Ammon's horn (tissue), 1 donor: Measurements from ENCODE around the gene SHISA8.

Source experiments
- DNase-seq: peaks from one replicate; pipeline ENCODE4 v3.0.0-alpha.2; 2016; ENCODE audit warnings: low spot score

The SHISA8 gene

DNA sequence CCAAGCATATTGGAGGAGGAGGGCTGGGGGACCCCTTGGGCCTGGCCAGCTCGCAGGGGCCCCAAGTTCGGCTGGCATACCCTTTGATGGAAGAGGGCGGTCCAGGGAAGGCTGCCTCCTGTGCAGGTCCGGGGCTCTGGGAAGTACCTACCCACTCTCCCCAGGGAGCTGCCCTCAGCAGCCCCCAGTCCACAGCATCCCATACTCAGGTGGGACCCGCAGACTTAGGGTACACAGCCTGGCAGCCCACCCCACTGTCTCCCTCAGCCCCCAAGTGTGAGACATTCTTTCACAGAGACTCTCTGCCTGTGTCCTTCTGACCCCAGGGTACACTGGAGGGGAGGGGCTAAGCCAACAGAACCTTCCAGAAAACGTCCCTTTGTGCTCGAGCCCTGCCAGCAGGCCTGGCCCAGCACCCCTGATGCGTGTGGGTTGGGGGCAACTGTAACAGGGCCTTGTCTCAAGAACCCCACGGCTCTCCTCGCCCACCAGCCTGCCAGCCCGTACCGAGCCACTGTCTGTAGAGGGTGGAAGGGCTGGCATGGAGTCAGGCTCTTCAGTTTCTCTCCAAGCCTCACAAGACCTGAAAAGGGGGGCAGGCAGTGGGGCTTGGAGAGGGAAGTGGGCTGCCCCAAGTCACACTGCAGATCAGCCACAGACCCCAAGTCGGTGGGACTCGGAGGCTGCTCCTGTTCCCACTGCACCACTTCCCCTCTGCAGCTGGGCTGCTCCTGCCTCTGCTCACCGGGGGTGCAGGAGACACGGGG is 18.7 kb upstream of the SHISA8 start:
- DNase-seq, result no peak

DNA sequence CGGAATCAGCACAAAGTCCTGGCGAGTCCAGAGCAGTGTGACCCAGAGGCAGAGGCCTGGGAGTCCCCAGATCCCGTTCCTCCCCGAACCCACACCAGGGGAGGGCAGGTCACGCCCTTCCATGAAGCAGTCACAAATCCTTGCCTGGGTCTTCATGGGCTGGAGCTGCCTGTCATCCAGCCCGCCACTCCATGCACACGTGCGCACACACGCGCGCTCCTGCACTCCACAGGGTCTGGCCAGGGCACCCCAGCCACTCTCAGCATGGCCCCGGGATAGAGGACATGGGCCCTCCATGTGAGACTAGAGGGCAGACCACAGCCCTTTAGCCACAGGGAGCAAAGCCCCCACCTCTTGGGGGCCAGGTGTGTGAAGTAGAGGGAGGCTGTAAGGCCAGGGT is 17.5 kb upstream of the SHISA8 start:
- DNase-seq, result no peak

DNA sequence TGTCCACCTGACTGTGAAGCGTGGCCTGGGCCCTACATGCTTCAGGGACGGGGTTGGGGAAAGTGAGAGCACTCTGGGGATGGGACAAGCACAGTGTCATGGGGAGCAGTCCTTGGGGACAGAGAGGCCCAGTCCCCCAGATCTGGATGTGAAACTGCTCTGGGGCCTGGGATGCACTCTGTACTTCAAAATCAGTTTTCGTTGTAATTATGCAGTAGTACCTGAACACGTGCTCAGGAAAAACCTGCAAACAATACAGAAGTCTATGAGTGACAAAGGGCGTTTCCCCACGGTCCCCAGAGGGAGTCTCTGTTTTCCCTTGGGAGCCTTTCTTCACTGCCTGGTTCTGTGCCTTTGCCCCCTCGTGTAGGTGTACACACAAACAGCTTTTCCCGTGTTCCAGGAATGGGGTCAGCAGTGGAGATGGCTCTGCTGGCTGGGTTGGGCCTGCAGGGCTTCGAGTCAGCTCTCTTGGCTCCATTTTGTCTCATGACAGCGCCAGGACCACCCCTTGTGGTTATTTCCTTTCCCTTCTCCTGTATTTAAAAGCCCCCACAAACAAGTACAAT is 16.9 kb upstream of the SHISA8 start:
- no peak for DNase-seq

DNA sequence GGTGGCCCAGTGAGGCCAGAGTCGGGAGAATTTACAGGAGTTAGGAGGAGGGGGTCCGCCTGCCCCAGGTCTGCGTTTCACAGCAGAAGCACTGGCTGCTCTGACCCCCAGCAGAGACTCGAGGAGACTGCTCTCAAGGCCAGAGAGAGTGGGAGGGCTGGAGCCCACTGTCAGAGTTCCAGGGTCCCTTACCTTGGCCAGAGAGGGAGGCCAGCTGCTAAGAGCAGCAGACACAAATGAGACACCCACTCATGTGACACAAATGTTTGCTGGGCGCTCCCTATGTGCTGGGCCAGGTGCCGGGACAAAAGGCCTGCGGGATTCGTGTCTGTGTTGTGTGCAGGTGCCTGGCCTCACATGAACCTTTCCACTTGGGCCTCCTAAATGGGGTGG is 14.5 kb upstream of the SHISA8 start:
- DNase-seq, result no peak

DNA sequence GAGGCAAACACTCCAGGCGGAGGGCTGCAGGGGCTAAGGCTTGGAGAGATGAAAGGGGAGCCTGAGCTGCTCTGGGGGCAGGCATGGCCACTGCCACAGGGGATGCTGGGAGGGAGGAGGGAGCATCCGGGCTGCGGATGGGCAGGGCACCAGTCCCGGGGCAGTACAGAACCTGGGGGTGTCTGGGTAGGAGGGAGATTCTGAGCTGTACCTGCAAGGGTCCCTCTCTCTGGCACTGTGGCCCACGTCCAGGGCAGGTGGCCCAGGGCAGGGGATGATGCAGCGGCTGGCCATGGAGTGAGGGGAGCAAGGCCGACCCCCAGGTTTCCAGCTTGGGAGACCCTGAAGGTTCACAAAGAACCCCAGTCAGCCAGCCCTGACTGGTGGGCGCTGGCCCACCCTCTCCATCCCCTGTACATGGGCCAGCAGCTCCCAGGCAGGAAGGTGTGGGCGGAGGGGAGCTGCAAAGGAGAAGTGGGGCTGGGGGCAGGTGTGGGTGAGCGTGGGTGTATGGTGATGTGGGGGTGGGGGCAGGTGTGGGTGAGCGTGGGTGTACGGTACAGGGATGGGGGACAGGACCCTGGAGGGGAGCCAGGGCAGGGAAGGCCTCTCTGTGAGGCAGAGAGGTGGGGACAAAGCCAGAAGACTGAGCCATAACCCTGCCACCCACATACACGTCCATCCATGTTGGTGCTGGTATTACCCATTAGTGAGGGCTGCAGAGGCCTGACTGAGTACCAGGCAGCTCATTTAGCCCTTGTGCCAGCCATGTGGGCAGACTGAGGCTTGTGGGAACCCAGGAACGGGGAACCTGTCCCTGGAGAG is 13.9 kb upstream of the SHISA8 start:
- no peak for DNase-seq

DNA sequence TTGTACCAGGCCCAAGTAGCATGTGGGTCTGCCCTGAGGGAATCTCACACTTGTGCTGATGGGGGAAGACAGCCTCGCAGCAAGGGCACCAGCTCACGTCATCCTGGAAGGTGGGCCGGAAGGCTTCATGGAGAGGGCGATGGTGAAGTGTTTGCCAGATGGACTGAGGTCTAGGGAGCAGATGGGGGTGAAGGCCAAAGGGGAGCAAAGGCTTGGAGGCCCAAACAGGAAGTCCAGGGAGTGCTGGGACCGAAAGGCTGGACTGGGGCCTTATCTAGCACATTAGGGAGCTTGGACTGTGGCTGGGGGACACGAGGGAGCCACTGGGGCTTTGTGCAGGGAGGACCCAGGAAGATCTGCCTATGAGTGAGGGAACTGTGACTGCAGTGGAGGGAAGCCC is 12.9 kb upstream of the SHISA8 start:
- peak; percentile 2 for DNase-seq

DNA sequence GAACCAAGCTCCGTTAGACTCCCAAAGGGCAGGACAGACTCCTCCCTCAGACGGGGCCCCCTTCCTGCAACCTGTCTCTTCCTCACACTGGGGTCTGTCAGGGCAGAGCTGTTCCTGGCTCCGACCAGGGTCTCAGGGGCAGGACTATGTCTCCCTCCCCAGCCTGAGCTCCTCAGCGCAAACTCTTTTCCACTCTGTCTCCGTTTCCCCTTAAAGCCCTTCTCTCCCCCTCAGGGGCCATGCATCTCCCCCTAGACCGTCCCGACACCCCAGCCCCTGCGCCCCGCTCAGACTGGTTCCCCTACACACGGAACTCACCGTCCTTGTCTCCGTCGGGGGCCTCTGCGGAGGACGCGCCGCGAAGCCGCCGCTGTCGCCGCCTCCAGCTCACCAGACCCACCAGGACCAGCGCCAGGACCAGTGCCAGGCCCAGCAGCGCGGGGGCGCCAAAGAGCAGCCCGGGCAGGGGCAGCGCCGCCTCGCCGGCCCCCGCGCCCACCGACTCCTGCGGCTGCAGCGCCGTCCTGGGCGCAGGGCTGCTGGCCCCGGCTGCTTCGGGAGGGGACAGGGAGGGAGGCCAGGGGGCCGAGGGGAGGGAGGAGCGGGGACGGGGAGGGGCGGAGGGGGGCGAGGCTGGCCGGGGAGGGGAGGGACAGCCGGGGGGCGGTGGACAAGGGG is 11.0 kb upstream of the SHISA8 start:
- no peak for DNase-seq

DNA sequence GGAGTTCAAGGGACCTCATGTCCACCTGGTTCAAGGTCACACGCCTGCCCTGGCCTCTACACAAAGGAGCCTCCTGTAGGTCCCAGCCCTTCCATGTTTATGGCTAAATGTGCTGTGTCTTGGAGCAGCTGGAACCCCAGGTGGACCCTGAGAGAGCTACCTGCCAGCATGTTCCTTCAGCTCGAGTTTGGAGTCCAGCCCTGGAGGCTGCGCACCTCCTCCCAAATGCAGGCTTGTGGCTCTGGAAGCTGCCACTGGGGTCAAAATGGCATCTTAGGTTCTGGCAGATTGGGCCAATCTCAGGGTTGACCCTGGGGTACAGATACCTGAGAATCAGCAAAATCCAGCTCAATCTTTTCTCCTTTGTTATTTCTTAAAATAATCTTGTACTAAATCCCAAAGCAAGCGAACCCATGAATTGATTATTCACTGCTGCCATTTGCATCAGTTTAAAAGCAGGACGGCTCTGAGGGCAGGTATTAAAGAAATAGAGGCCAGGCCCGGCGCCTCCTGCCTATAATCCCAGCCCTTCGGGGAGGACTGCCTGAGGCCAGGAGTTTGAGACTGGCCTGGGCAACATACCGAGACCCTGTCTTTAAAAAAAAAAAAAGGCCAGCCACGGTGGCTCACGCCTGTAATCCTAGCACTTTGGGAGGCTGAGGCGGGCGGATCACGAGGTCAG is 8.9 kb upstream of the SHISA8 start:
- no peak for DNase-seq

DNA sequence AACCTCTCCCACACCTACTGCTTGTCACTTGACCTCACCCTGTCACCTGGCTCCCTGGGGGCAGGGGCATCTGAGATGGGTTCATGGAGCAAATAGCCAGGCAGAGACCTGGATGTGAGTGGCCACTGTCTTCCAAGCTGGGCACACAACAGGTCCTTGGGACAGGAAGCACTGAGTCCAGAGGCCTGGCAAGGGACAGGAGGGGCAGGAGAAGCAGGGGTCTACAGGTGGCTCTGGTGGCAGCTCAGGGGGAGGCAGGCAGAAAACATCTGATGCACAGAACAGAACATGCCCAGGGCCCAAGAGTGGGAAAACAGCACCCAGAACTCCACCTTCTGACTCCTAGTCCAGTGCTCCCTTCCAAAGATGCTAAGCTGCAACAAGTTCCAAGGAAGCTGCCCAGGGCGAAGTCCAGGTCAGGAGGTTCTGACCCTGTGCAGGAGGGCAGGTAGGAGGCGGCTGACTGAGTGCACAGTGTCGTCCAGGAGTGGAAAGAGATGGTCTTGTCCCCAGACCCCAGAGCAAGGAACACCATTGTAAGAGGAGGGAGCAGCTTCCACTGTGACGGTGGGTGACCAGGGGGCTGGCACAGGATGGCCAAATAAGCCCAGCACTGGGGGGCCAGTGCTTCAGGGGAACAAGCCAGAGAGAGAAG is 8.2 kb upstream of the SHISA8 start:
- DNase-seq, result no peak

DNA sequence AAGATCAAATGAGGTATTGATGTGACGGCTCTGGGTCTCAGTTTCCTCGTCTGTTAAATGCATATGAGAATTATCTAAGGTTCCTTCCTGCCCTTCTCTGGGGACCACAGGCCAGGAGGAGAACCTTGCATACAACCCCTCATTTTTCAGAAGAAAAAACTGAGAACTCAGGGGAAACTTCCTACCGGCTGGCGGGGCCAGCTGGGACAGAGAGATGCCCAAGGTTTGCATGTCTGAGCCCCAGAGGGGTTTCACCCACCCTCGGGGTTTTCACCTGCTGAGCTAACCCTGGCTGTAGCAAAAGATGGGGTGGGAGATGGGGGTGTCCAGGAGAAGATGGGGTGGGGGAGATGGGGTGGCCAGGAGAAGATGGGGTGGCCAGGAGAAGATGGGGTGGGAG is 7.5 kb upstream of the SHISA8 start:
- DNase-seq, result no peak

DNA sequence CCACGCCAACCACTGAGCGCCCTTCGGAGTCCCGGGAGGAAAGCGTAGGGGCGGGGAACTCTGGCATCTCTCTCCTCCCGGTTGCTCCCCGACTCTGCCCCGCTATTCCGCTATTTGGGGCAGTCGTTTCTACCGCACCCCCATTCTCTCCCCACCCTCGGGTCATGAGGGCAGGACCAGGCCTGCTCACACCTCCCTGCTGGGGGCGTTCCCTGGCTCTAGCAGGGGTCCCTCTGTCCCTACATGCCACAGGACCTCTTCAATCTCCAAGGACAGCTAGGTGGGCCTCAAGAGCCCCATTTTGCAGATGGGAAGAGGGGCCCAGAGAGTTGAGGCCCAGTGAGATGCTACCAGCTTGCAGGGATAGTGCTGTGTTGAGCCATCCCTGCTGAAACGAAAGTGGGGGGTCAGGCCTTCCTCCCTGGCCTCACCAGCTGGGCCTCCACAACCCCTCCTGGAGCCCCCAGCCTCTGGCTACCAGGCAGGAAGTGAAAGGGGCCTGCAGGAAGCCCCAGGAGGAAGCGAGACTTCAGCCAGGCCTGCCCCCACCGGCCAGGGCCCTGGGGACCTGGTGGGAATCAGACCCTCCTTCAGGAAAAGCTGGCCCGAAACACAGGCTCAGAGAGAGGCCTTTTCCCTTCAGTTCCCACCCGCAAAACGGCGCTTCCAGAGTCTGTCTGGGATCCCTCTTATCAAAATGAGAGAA is 5.5 kb upstream of the SHISA8 start:
- peak; percentile 52 for DNase-seq

DNA sequence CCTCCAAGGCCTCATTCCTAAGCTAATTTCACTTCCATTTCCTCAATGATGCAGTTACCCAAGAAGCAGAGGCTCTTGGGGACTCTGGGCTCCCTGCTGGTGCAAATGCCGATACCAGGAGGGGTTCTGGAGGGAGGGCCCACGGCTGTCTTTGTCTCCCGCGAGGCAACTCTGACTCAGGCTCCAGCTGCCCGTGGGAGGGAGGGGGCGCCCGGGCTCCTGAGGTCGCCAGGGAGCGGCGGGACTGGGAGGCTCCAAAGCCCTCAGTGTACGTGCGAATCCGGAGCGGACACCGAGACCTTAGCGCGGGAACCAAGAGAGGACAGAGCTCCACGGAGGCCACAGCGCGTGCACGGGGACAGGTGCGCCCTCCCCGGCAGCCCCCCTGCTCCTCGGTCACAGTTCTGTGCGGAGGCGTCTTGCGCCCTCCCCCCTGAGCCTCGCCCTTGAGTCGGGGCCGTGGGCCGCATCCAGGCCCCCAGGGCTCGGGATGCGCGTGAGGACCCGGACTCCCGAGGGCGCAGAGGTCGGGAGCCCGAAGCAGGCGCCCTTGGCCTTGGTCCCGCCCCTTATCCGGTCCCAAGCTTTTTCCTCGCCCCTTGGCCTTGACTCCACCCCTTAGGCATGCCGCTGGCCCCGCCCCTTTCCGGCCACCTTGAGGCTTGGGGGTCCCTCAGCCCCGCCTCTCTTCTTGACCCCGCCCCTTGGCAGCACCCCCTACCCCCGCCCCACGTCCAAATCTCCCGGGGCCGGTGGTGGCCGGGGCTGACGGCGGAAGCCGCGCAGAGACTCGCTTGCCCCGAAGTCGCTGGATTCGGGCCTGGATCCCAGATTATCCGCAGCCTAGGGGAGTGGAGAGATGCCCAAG is 4.7 kb upstream of the SHISA8 start:
- no peak for DNase-seq

DNA sequence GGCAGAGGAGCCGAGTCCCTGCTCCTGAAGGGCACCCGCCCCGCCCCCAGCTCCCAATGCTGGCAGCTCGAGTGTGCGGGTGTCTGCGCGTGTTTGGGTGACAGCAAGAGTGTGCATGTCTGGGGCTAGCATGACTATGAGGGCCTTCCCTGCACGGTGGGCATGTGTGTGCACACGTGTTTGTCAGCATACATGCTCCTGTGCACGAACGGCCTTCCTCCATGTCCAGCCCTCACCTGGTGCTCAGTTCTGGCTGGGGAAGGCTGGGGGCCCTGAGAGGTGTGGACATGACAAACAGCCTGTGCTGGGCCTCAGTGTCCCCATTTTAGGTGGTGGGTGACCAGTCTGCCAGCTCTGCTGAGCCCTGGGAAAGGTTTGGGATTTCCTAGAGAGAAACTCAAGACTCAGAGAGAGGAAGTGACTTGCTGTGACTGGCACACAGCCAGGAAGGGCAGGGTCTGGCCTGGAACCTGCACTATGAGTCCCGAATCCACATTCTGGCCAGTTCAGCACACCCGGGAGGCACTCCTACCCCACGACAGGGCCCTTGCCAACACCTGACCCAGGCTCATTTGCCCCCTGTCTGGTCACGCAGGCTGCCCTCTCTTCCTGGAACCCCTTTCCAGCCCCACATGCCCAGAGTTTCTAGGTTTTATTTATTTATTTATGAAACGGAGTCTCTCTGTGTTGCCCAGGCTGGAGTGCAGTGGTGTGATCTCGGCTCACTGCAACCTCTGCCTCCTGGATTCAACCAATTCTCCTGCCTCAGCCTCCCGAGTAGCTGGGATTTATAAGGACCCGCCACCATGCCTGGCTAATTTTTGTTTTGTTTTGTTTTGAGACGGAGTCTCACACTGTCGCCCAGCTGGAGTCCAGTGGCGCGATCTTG is 3.3 kb upstream of the SHISA8 start:
- peak; percentile 63 for DNase-seq

DNA sequence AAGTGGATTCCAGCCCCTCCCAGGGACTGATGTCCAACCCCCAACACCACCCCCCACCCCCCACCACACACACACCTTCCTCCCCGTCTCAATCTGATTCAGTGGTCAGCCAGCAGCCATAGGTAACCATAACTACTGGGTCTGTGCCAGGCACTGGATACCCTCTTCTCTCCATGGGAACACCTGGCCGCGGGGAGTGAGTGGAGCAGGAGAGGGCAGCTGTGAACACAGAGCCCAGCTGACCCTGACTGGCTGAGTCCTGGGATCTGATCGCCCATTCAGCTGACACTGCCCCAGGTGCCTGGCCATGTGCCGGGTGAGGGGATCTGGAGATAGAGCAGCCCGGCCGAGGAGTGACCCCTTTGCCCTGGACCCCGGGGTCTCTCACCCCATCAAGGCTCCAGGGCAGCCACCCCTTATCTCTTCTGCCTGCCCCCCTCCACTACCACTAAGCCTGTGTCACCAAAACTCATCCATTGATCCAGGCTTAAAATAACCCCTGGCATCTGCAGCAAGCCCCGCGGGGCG is 2.6 kb upstream of the SHISA8 start:
- DNase-seq, result no peak

DNA sequence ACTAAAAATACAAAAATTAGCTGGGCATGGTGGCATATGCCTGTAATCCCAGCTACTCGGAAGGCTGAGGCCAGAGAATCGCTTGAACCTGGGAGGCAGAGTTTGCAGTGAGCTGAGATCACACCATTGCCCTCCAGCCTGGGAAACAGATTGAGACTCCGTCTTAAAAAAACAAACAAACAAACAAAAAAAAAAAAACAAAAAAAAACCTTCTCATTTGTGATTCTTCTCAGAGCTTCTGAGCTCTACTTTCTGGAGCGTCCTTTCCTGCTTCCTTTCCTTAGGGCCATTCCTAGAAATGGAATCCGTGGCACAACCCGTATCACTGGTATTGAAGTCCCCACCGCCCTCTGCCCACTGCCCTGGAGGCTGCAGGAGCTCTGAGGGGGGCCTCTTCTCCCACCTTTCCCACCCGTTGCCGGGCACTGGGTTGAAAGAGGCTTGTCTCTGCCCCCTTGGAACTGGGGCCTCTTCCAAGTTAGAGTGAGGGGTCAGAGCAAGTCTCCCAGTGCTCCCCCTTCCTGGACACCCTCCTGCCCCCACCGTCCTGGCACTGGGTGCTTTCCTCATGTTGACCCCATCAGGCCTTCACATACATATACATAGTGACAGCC is 2.0 kb upstream of the SHISA8 start:
- no peak for DNase-seq

DNA sequence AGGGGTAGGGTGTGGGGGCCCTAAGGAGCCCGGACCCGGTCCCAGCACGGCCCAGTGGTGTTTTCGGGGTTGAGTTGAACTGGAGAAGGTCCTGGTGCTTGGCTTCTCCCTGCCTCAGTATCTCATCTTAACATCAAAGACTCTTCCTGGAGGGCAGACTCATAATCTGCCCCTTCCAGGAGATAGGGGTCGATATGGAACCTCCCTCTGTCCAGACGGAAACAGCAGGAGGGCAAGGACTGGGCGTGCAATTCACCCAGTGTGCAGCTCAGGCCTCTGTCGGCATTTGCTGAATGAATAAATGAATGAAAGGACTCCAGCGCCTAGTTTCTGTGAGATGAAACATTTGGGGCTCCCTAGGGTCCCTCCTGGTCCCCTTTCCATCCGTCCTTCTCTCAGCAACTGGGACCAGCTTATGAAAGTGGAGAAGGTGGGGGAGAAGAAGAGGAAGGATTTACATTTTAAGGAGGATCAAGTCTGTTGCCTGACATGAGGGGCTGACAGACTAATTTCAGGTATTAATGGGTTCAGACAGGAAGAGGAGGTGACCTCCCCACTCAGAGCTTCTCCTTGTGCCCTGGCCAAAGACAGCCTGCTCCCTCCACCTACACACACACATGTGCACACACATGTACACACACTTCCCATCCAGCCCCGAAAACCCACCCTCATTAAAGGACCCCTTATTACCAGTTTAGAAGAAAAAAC is 1.1 kb upstream of the SHISA8 start:
- no peak for DNase-seq

DNA sequence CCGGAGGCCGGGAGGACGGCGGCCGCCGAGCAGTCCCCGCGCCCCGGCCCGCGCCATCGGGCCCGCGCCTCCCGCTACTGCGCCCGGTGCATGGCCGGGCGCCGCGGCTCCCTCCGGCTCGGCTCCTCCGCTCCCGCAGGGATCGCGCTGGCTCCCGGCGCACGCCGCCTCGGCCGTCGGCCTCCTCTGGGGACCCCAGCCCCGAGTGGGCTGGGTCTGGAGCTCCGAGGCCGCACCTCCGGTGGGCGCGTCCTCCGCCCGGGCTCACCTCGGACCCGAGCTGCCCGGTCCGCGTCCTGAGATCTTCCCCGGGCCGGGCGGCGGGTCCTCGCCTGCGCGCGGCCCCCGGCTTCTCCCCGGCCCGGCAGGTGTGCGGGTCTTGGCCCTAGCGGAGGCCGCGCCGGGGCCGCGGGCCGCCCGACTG is 251 bp downstream of the SHISA8 start:
- no peak for DNase-seq
